ENCODE results near the gene CYSTM1. TPM values are rescaled to one million over a fixed set of nuclear protein-coding genes. Genes with fewer than 3 reads are reported as not detected.

Gene CYSTM1
- total RNA-seq, 1 donor from 2014 or later: 24.9 TPM

DNA sequence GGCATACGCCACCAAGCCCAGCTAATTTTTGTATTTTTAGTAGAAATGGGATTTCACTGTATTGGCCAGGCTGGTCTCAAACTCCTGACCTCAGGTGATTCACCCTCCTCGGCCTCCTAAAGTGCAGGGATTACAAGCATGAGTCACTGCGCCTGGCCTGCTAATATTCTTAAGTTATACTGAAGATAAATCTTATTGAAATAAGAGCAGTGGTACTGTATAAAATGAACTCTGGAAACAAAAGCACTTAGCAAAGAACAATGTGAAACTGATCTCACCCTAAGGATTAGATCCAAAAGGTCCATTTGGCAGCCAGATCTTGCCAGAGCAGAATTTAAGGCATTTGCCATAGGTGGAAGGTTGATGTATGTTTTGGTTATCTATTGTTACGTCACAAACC is 27.1 kb downstream of the CYSTM1 start:
- H3K27ac Mint-ChIP-seq (ENCODE audit: unreplicated experiment): no peak overlapping the region
- H3K27me3 Mint-ChIP-seq (ENCODE audit: low read depth): peaks cover 7% of the 10 kb centered on the region
- no peak for DNase-seq (ENCODE audit: low spot score)

DNA sequence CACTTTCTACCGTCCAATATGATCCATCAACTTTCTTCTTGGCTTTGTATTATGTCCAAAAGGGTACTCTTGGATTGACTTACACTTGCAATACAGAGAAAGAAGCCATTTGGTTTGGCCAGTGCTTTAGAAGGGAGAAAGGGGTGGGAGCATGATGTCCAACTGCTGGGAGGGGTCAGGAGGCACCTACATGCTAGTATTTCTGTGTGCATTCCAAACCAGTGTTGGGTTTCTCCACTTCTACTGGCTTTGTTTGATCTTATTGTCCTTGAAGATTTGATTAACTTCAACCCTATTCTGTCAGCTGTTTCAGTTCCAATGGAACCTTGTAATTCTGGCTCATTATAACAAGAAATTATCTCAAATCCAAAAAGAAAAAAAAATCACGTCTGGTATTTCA is 27.6 kb downstream of the CYSTM1 start:
- Mint-ChIP-seq H3K36me3 (ENCODE audit: low read depth) (peaks cover 22% of the 10 kb centered on the region), H3K4me1 (ENCODE audit: low read depth) (no peaks in the 10 kb centered on the region), H3K9me3 (ENCODE audit: low read depth) (no peaks in the 10 kb centered on the region), H3K27ac (ENCODE audit: unreplicated experiment) (no peak overlapping the region), H3K27me3 (ENCODE audit: low read depth) (peaks cover 7% of the 10 kb centered on the region), H3K4me3 (ENCODE audit: unreplicated experiment) (no peak overlapping the region)
- TF ChIP-seq, protein P1, sequence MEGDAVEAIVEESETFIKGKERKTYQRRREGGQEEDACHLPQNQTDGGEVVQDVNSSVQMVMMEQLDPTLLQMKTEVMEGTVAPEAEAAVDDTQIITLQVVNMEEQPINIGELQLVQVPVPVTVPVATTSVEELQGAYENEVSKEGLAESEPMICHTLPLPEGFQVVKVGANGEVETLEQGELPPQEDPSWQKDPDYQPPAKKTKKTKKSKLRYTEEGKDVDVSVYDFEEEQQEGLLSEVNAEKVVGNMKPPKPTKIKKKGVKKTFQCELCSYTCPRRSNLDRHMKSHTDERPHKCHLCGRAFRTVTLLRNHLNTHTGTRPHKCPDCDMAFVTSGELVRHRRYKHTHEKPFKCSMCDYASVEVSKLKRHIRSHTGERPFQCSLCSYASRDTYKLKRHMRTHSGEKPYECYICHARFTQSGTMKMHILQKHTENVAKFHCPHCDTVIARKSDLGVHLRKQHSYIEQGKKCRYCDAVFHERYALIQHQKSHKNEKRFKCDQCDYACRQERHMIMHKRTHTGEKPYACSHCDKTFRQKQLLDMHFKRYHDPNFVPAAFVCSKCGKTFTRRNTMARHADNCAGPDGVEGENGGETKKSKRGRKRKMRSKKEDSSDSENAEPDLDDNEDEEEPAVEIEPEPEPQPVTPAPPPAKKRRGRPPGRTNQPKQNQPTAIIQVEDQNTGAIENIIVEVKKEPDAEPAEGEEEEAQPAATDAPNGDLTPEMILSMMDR (IDR thresholded peaks at IDR 0.05): no peak
- DNase-seq (ENCODE audit: low spot score): no peak

More for the DNA sequence above, 27.1 kb downstream of the CYSTM1 start:
- no peaks in the 10 kb centered on the region for H3K9me3 Mint-ChIP-seq (ENCODE audit: low read depth)
- peaks cover 23% of the 10 kb centered on the region for H3K36me3 Mint-ChIP-seq (ENCODE audit: low read depth)
- H3K4me3 Mint-ChIP-seq (ENCODE audit: unreplicated experiment): no peak overlapping the region
- H3K4me1 Mint-ChIP-seq (ENCODE audit: low read depth): no peaks in the 10 kb centered on the region
- TF ChIP-seq, protein P1 (IDR thresholded peaks at IDR 0.05): no peak

DNA sequence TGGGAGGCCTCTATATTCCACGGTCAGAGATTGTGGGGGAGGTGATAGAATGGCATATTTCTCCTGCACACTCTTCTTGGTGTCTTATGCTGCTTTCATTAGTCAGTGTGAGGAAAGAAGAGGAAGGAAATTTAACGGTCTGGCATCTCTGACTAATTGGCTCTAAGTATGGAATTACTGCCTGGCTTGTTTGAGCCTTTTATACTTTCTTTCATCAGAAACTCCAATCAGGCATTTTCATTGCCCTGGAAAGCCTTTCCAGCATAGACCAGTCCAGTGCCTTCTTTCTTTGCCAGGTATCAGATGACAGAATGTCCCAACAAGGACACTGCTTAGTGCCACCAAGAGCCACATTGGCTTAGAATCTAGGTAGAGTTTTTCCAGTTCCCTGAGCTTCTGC is 30.2 kb downstream of the CYSTM1 start:
- no peak for DNase-seq (ENCODE audit: low spot score)
- H3K27ac Mint-ChIP-seq (ENCODE audit: unreplicated experiment): no peak overlapping the region
- H3K4me3 Mint-ChIP-seq (ENCODE audit: unreplicated experiment): no peak overlapping the region
- H3K27me3 Mint-ChIP-seq (ENCODE audit: low read depth): peaks cover 9% of the 10 kb centered on the region
- no peaks in the 10 kb centered on the region for H3K4me1 Mint-ChIP-seq (ENCODE audit: low read depth)
- TF ChIP-seq, protein P1 (IDR thresholded peaks at IDR 0.05): no peak
- H3K9me3 Mint-ChIP-seq (ENCODE audit: low read depth): no peaks in the 10 kb centered on the region
- peaks cover 10% of the 10 kb centered on the region for H3K36me3 Mint-ChIP-seq (ENCODE audit: low read depth)

DNA sequence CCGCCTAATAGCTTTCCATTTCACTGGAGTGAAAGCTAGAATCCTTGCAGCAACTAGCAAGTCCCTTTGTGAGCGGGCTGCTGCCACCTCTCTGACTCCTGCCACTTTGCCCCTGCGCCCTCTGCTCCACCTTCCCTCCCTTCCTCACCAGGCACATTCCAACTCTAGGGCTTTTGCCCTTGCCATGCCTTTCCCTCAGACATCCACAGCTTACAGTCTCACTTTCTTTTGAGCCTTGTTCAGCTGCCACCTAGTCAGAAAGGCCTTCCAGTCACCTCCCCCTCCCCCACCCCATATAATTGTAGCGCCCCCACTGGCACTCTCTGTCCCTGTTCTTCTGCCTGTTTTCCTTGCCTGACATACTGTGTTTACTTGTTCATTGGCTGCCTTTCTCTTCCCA is 31.0 kb downstream of the CYSTM1 start:
- H3K9me3 Mint-ChIP-seq (ENCODE audit: low read depth): no peaks in the 10 kb centered on the region
- no peak overlapping the region for H3K4me3 Mint-ChIP-seq (ENCODE audit: unreplicated experiment)
- DNase-seq (ENCODE audit: low spot score): no peak
- no peaks in the 10 kb centered on the region for H3K4me1 Mint-ChIP-seq (ENCODE audit: low read depth)
- no peak overlapping the region for H3K27ac Mint-ChIP-seq (ENCODE audit: unreplicated experiment)
- TF ChIP-seq, protein P1 (IDR thresholded peaks at IDR 0.05): no peak
- peaks cover 12% of the 10 kb centered on the region for H3K27me3 Mint-ChIP-seq (ENCODE audit: low read depth)
- peaks cover 10% of the 10 kb centered on the region for H3K36me3 Mint-ChIP-seq (ENCODE audit: low read depth)

DNA sequence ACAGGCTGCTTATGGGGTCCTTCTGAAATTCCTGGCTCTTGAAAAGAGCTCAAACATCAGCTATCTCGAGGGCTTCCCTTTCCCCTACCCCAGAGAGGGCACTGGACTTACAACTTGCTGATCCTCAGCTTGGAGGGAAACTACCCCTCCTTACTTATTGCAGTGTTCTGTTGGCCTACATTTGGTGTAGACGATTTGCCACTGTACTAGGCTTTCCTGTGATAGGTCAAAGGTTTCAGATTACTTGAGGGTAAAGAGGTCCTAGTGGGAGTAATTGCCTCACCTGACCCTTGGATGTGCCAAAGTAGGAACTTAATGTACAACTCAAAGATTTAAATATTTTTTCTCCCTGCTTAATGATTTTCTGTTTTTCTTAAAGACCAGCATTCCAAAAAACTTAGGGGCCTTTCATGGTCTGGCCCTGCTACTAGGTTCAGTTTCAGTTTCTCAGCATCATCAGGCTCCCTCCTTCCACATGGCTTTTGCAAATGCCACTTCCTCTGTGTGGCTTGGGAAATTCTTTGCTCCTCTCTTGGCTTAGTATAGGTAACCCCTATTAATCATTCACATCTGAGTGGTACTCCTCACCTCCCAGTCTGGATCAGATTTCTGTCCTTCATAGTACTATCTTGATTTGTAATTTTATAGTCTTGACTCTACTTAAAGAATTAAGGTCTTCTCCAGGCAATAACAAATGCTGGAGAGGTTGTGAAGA is 32.4 kb downstream of the CYSTM1 start:
- no peak for DNase-seq (ENCODE audit: low spot score)
- peaks cover 6% of the 10 kb centered on the region for H3K36me3 Mint-ChIP-seq (ENCODE audit: low read depth)
- no peaks in the 10 kb centered on the region for H3K9me3 Mint-ChIP-seq (ENCODE audit: low read depth)
- no peak overlapping the region for H3K4me3 Mint-ChIP-seq (ENCODE audit: unreplicated experiment)
- H3K27ac Mint-ChIP-seq (ENCODE audit: unreplicated experiment): no peak overlapping the region
- H3K27me3 Mint-ChIP-seq (ENCODE audit: low read depth): peaks cover 12% of the 10 kb centered on the region
- TF ChIP-seq, protein P1 (IDR thresholded peaks at IDR 0.05): no peak
- H3K4me1 Mint-ChIP-seq (ENCODE audit: low read depth): no peaks in the 10 kb centered on the region
